Lower leg skin (tissue), 3 donors: Measurements from ENCODE around the gene TLK1.

ENCODE experiments used
- CTCF ChIP-seq, 3 donors: fragments of 450-650 bp; IDR thresholded peaks; one replicate each; pipeline ENCODE4 v1.5.1; 2016; ENCODE audit warnings: antibody characterized with exemption in 3 of 3, mild to moderate bottlenecking in 3 of 3, moderate library complexity in 2 of 3
- POLR2A ChIP-seq, 2 donors: fragments of 450-650 bp; IDR thresholded peaks; one replicate each; pipeline ENCODE4 v1.6.1; 2016 to 2017; ENCODE audit warnings: antibody characterized with exemption in 2 of 2, mild to moderate bottlenecking in 1 of 2, moderate library complexity in 1 of 2

DNA sequence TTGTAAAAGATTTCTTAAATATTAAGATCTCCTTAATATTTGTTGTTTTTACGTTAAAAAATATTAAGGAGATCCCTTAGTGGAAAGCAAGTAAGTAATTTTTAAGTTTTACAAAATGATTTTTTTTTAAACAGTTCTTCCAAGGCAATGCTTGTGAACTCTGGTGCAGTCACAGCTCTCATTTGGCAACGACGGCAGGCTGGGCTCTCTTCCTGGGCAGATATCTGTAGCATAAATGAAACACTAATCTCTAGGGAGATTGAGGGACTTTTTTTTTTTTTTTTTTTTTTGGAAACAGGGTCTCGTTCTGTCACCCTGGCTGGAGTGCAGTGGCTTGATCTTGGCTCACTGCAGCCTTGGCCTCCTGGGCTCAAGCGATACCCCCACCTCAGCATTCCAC, 193.1 kb downstream of the TLK1 start:
- no peak for TF ChIP-seq CTCF (IDR thresholded peaks at IDR 0.05)
- TF ChIP-seq POLR2A (IDR thresholded peaks at IDR 0.05), result no peak
